ENCODE results near the gene CD300LG.
"Not testable (repeated sequence)": the region's sequence is repeated elsewhere in the genome, so short reads cannot be mapped to it uniquely, and the experiment has no call there.

Gene CD300LG

DNA sequence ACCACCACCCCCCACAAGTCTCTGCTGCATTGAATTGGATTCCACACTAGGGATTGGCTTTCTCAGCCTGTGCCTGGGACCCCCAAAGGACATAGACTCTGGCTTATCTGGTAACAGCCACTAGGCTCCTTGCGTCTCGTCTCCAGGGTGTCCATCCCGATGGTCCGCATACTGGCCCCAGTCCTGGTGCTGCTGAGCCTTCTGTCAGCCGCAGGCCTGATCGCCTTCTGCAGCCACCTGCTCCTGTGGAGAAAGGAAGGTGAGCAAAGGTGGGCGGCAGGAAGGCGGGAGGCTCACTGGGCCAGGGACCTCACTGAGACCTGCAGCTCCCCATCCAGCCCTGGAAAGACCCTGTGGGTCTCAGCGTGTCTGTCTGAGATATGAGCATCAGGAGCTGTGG, 8.1 kb downstream of the CD300LG start:
- no peak for DNase-seq (ENCODE audit: low read depth)

DNA sequence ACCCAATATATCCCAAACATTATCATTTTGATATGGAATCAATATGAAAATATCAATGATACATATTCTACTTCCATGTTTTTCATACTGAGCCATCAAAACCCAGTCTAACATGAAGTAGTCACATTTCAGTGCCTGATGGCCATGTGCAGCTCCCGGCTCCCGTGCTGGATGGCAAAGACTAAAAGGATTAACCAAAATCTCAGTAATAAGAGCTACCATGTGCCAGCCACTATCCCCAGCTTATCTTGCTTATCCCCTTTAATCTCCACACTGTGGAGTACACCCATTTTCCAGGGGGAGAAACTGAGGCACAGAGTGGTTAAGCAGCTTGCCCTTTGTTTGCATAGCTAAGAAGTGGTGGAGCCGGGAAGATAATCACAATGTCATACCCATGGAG, 9.2 kb downstream of the CD300LG start:
- DNase-seq (ENCODE audit: low read depth), result no peak

DNA sequence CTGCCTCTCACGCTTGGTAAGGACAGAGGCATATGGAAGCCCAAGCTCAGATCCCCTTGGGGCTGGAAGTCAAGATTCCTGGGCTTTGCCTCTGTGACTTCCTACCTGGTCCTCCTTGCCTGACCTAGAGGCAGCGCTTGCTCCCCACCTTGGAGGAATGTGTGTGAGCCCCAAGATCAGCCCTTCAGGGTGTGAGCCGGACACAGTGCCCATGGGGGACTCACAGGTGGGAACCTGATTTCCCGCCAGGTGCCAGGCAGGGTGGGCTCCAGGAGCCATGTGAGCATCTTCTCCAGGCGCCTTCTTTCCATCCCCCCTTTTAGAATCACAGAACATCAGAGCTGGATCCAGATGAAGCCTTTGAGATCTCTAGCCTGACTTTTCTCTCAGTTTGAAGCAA, 10.2 kb downstream of the CD300LG start:
- no peak for DNase-seq (ENCODE audit: low read depth)

DNA sequence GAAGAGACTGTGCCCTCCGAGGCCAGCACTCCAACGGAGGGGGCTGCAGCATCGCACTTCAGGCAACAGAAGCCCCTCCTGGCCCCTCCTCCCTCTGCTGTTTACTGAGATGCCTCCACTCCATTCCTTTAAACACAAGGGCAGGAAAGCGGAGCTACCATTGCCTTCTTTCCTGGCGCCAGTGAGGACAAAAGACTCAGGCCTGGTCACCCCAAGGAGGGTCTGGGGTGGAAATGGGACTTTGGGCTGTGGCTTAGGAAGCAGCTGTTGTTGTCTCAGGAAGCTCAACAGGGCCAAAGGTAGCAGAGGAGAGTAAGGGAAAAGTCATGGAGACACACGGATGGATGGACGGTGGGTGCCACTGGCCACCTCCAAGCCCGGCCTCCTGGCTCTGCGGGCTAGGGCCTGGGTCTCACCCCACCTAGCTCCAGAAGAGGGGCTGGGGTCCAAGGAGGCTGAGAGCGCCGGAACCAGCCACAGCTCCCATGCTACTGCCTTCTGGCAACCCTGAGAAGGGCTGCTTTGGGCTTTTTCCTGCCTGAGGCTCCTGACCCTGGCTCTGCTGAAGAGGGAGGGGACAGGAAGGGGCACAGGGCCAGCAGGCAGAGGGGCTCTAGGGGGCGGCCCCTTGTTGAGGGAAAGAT, 11.1 kb downstream of the CD300LG start:
- no peak for DNase-seq (ENCODE audit: low read depth)

DNA sequence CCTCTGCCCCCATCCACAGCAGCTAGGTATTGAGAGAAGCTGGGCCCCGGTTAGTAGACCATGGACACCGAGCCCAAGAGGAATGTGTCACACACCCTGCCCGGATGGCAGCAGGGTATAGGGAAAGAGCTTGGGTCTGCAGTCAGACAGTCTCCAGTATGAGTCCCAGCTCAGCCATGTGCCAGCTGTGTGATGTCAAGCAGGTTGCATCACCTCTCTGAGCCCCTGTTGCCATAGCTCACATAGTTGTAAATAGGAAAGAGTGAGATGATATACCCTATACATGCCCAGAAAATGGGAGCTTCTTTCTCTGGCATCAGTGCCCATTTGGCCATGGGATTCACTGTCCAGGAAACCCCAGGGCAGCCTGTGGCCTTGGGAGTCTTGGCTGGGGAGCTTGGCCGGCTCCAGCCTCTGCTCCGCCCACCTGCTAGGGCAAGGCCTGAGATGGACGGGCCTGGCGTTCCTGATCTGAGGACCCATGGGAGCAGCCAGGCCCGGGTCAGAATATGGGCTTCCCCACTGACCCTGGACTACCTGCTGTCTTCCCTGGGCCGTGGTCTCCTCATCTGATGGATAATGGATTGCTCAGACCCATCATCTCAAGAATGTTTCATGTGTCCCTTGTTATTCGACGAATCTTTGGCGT, 13.2 kb downstream of the CD300LG start:
- no peak for DNase-seq (ENCODE audit: low read depth)

DNA sequence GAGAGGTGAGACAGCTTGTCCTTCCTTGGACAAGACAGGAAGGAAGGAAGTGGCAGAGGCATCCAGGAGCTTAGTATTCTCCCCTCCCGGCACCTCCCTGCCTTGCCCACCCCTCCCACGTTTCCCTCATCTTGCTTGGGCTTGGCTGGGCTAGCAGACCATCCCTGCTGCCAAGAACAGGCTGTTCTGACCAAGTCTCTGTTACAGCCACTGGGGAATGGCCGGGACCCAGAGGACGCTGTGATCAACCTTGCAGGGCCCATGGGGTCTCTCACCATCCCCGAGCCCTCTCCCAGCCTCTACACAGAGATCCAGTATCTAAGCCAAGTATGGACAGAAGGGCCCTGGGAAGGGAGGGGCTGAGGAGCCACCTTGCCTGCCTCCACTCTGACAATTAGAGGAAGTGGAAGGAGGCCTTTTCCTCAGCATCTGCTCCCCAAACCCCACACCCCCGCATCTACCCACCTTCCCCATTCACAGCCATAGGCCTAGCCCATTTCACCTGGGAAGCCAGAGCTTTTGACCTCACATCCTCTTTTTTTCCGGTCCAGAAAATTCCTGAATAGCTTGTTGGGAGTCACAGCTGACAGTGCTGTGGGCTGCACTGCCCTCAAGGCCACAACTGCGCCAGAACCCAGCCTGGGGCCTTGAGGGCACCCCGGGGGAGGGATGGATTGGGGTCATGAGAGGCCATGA, 14.1 kb downstream of the CD300LG start:
- DNase-seq (ENCODE audit: low read depth), result no peak

DNA sequence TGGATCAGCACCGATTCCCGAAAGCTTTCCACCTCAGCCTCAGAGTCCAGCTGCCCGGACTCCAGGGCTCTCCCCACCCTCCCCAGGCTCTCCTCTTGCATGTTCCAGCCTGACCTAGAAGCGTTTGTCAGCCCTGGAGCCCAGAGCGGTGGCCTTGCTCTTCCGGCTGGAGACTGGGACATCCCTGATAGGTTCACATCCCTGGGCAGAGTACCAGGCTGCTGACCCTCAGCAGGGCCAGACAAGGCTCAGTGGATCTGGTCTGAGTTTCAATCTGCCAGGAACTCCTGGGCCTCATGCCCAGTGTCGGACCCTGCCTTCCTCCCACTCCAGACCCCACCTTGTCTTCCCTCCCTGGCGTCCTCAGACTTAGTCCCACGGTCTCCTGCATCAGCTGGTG, 15.0 kb downstream of the CD300LG start:
- no peak for DNase-seq (ENCODE audit: low read depth)

DNA sequence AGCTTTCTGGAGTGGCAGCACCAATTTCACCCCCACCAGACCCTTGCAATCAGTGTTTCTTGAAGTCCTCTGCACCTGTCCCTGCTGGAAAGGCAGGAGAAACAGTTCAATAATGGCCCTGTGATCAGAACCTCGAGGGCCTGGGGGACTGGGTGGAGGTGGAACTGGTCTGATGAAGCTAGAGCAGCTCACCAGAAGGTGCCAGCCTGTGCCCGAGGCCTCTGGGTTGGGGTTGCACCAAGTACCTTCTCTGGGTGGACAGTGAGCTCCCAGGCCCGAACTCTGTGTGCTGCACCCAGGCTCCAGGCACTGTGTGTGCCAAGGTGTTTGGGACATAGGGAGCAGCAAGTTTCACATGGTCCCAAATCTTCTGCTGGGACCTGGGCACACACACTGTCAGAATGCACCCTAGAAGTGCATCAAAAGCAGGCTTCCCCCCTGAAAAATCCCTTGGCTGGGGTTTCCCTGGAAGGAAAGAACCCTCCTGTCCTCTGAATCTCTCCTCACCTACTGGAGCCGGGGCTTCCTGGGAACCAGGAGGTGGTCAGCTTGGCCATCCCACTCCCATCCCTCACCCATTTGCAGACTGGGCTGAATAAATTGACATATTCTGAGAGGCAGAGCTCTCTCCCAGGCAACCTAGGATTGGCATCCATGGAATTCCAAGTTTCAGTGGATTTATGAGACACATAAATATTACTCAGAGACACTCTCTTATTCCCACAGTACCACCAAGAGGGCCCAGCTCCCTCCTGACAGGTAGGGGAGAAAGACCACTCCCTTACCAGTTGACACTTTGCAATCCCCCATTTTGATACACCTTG, 17.4 kb downstream of the CD300LG start:
- no peak for DNase-seq (ENCODE audit: low read depth)

DNA sequence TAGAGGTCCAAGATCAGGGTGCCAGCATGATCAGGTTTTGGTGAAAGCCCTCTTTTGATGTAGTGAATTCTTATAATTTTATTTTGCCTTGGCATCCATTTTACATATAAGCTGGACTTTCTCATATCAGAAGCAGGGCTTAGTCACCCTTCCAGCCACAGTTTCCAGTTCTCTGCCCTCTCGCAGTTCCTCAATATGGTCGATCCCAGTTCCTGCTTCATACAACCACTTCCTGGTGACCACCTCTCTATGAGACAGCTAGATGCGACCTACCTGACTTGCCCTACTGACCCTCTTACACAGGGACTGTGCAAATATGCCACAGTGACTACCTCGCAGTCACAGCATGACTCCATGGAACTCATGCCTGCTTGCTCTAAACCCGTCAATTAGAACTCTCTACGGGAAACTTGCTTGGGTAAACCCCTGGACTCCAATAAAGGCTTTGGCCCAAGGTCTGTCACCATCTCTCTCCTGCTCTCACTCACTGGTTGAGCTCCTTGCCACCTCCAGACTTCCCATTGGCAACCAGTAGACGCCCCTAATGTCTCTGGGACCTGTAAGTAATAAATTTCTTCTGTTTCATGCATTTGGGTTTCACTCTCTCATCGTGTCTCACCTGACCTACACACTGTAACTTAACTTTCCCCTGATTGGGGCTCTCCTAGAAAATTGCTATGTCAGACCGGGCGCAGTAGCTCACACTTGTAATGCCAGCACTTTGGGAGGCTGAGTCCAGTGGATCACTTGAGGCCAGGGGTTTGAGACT, 21.4 kb downstream of the CD300LG start:
- no peak for DNase-seq (ENCODE audit: low read depth)

DNA sequence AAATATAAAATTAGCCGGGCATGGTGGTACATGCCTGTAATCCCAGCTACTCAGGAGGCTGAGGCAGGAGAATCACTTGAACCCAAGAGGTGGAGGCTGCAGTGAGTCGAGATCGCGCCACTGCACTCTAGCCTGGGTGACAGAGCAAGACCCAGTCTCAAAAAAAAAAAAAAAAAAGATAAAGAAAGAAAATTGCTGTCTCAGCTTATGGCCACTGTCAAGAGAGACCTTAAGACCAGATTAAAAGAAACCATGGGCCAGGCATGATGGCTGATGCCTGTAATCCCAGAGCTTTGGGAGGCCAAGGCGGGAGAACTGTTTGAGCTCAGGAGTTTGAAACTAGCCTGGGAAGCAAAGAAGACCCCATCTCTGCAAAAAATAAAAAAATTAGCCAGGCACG, 22.1 kb downstream of the CD300LG start:
- not testable (repeated sequence) for DNase-seq (ENCODE audit: low read depth)

DNA sequence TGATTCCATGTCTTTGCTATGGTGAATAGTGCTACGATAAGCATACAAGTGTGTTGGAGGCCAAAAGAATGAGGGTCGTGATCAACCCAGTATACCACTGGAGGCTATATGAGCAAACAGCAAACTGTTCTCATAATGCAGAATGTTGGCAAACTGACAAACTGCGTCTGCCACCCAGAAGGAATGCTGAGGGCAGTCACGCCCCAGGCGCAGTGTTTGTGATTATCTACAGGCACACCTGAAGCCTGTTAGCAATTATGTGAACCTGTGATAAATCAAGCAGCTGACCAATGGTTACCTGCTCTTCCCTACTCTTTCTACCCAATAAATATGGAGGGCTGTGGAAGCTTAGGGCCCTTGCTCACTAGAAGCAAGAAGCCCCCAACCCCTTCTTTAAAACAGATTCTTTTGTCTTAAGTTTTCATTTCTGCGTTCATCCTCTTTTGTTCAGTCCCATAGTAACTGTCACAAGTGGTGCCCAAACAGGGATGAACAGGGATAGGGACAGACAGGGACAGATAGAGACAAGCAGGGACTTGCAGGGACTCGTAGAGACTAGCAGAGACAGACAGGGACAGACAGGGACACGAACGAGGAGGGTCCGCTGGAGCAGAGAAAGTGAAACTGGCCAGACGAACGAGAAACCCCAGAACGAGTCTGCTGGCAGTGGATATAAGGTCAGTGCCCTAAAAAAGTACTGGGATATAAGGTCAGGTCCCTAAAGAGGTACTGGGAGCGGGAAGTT, 25.1 kb downstream of the CD300LG start:
- DNase-seq (ENCODE audit: low read depth), result no peak

DNA sequence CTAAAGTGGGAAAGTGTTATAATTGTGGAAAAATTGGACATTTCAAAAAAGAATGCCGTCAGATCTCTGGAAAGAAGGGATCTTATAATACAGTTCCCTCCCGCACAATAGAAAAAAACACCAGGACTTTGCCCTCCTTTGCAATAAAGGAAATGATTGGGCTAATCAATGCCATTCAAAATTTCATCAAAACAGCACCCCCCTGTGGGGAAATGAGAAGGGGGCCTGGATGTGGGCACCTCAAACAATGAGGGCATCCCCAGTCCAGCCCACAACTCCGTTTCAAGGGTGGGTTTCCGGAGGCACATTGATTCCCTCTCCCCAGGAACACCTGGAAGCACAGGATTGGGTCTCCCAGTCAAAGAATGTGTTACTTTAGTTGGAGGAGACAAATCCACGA, 26.1 kb downstream of the CD300LG start:
- DNase-seq (ENCODE audit: low read depth), result no peak

DNA sequence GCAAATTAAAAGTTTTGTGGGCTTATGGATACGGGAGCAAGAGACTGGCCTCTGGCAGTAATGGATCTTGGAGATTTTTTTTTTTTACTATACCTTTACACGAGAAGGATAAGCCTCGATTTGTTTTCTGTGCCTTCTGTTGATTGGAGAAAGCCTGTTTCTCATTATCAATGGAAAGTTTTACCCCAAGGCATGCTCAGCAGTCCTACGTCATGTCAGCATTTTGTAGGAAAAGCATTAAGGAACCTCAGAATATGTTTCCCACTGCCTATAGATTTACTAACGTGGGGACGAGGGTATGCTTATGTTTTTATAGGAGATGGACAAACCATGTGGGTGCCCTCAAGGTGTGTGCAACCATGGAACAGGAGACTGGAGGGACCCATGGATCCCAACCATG, 26.8 kb downstream of the CD300LG start:
- DNase-seq (ENCODE audit: low read depth), result no peak

DNA sequence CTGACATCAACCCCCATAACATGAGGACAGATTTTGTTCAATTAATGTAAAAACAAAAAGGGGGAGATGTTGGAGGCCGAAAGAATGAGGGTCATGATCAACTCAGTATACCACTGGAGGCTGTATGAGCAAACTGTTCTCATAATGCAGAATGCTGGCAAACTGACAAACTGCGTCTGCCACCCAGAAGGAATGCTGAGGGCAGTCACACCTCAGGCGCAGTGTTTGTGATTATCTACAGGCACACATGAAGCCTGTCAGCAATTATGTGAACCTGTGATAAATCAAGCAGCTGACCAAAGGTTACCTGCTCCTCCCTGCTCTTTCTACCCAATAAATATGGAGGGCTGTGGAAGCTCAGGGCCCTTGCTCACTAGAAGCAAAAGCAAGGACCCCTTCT, 27.3 kb downstream of the CD300LG start:
- no peak for DNase-seq (ENCODE audit: low read depth)

DNA sequence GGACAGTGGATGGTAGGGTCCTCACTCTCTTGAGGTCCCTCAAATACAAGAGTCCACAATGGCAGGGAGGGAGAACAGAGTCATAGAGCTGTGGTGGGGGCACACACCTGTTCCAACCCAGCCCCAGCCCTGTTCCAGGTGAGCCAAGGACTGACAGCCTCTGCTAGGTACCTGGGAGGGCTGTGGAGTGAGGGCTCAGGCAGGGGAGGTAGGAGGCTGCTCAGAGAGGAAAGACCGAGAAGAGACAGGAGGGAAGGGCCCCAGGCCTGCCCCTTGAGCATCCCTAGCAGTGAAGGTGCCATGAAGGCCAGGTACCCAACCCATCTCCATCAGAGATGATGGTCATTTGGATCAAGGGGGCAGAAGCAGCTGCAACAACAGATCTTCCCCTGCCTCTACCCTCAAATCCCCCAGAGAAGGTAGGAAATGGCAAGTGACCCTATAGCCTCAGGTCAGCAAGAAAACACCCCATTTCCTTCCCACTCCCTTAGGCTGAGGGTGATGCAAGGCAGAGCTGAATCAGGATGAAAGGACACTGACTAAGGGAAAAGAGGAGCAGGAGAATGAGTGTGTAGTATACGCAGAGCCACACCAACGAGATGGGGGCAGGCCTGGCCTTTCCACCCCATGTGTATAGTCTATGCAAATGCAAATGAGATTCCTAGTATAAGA, 28.6 kb downstream of the CD300LG start:
- DNase-seq (ENCODE audit: low read depth), result no peak

DNA sequence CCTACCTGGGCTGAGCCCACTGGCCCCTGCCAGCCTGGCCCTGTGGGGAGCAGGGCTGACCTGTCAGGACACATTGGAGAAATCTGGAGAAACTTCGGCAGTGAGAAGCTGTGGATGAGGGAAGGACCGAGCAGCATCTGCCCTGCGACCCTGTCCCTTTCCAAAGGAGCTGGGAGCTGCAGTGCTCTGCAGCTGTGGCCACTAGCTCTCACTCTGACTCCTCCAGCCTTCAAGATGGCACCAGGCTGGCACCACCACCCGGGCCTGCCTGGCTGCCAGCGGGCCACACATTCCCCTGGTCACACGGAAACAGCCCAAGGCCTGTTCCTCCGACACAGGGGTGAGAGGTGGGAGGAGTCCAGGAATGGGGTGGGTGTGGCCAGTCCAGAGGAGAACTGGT, 30.1 kb downstream of the CD300LG start:
- DNase-seq (ENCODE audit: low read depth), result no peak

DNA sequence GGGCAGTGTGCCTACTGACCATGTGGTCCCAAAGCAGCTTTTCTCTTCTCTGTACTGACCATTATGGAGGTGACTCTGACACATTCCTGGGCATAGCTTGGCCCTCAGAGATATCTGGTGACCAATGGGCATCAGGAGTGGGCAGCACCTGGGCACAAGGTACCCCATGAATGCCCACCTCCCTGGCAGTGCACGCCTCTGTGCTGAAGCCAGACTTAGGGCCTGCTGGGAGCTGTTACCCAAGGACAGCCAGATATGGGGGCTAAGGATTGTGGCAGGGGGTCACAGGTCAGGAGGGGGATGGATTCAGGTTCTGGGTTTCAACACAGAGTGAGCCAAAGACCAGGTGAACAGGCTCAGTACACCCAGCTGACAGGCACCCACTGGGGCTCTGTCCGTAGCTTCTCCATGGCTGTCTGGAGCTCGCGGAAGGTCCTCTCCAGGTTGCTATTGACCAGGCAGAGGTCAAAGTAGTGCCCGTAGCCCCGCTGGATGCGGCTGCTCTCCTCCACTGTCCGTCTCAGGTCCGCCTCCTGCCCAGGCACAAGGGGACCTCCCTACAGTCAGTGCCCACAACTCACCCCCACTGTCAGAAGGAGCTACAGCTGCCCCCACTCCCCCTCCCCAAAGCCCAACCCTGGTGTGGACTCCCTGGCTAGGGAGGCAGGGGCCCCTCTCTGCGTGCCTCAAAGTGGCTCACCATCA, 30.6 kb downstream of the CD300LG start:
- DNase-seq (ENCODE audit: low read depth), result no peak

DNA sequence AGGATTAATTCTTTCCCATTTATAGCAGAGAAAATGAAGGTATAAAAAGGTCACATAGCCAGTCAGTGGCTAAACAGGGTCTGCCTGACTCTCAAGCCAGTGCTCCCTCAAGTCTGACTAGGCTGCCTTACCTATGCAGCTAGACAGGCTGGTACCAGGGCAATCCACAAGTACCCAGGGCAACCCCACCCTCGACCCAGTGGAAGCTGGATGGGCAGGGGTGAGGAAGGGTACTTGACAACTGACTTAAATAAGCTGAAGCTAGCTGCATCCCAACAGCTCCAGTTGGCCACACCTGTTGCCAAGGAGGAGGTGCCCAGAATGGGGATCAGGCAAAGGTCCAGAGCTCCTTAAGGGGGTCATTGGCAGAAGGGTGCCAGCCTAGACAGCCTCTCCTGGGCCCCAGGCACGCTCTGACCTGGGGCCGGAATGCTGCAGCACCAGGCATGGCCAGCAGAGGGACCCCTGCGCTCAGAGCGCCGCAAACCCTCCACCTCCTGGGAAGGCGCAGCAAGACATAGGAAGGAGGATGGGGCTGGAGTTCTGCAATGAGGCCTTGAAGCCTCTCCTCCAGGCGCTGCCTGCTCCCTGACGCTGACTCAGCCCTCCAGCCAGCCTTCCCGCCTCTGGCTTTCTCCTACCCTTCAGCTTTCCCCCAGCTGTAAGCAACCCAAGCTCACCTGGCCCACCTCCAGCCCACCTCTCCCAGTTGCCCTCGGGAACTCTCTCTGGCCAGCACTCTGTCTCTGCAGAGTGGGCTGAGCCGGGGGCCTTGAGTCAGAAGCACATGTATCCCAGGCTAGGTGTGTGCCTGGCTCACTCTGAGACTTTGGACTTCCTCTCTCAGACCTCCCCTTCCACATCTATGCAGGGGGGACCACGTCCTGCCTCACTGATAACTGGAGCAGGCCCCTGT, 31.5 kb downstream of the CD300LG start:
- DNase-seq (ENCODE audit: low read depth), result peak; percentile 55

All from stimulated activated CD8-positive, alpha-beta memory T cell treated with anti-CD3 and anti-CD28 coated beads, Interleukin-4, amount 100 ng/mL, for 24 hours (primary cell).